UCSD-AML1 (cell line): ENCODE measurements around the gene RIMS3.
"Not testable (repeated sequence)": the region's sequence is repeated elsewhere in the genome, so short reads cannot be mapped to it uniquely, and the experiment has no call there.

ENCODE experiments used
- DNase-seq: peaks from one replicate; lab custom pipeline; 2025; ENCODE audit not compliant: unreplicated experiment; lab: John Stamatoyannopoulos, UW

Gene RIMS3

GRCh38 chr1:40595623-40596022 is 69.9 kb downstream of the RIMS3 start:
- no peak for DNase-seq

GRCh38 chr1:40594187-40594531 is 71.3 kb downstream of the RIMS3 start:
- DNase-seq: no peak

- no peak for DNase-seq
Measured at GRCh38 chr1:40593449-40594186, 71.9 kb downstream of the RIMS3 start.

DNA sequence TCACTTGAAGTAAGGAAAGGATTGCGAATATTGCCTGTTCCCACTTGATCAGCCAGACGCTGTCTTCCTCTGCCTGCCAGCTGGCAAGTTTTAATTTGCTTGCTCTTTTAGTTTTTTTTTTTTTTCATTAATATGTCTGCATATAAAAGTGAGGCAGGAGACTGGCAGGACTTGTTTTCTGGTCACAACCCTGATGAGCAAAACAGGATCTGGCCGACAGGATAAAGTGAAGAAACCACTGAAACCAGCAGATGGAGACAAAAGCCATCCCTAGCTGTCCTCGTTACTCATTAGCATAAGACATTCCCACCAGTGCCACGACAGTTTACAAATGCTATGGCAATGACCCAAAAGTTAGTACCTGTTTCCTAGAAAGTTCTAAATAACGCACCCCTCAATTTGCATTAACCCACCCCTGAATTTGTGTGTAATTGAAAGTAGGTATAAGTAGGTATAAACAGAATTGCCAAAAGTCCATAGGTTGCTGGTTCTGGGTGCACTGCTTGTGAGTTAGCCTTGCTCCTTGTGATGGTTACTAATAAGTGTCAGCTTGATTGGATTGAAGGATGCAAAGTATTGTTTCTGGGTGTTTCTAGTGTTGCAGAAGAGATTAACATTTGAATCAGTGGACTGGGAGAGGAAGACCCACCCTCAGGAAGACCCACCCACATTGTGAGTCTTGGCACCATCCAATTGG is 73.2 kb downstream of the RIMS3 start:
- no peak for DNase-seq

DNA sequence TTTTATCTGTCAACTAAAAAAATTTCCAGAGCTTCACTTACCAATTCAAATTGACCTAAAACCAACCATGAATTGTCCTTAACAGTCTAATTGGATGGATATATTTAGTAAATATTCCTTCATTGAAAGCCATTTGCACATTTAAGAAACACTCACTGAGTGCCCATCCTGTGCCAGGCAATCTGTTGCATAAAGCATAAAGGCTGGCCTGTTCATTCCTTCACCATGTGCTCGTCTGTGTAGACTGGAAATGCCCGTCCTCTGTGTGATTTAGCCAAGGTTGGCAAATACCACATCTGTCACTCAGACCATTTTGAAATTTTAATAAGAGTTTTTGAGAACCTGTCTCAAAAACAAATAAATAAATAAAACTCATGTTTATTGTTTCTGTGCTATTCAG is 76.9 kb downstream of the RIMS3 start:
- no peak for DNase-seq

GRCh38 chr1:40583980-40584379 is 81.5 kb downstream of the RIMS3 start:
- no peak for DNase-seq

DNA sequence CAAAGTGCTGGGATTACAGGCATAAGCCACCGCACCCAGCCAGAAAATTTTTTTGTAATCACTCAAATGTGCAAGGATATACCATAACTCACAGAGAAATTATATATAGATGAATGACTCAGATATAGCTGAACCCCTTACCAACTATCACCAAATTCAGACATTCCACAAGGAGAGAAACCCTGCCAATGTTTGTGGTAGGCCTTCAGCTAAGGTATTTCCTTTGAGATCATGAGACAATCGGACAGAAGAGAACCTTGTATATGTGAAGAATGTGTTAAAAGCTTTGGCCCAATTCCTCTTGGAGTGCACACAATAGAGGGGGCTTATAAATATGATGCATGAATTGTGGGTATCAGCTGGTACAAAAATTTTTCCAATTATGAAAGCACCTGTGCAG is 83.4 kb downstream of the RIMS3 start:
- DNase-seq: no peak

DNA sequence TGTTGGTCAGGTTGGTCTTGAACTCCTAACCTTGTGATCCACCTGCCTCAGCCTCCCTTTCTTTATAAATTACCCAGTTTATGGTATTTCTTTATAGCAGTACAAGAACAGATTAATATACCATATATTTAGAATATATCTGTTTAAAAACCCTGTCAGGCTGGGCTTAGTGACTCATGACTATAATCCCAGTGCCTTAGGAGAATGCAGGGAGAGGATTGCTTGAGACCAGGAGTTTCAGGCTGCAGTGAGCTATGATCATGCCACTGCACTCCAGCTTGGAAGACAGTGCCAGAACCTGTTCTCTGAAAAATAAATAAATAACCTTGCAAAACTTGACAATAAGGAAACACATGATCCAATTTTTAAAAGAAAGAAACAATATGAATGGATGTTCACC is 90.1 kb downstream of the RIMS3 start:
- DNase-seq: no peak

DNA sequence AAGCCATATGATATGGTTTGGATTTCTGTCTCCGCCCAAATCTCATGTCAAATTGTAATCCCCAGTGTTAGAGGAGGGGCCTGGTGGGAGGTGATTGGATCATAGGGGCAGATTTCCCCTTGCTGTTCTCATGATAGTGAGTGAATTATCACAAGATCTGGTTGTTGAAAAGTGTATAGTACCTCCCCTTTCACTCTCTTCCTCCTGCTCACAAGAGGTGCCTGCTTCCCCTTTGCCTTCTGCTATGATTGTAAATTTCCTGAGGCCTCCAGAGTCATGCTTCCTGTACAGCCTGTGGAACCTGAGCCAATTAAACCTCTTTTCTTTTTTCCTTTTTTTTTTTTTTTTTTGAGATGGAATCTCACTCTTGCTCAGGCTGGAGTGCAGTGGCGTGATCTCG is 90.7 kb downstream of the RIMS3 start:
- not testable (repeated sequence) for DNase-seq
